HepG2 (cell line): Measurements from ENCODE around the gene HS3ST3B1. TPM values are rescaled to one million over a fixed set of nuclear protein-coding genes. Genes with fewer than 3 reads are reported as not detected.

ENCODE experiments used
- ATAD3A ChIP-seq: sonication (generic); formaldehyde crosslinking; IDR thresholded peaks from 2 replicates; pipeline ENCODE4 v1.4.0; 2020; ENCODE audit warnings: missing genetic modification reagents
- CHD2 ChIP-seq: IDR thresholded peaks from 2 replicates; pipeline ENCODE4 v1.6.1; 2011; ENCODE audit warnings: low read depth, low read length, improper control_type of control experiment
- DR1 ChIP-seq: sonication (generic); formaldehyde crosslinking; IDR thresholded peaks from 2 replicates; pipeline ENCODE4 v1.8.0; 2021; ENCODE audit warnings: mild to moderate bottlenecking, missing genetic modification reagents, inconsistent platforms
- ELF1 ChIP-seq: sonication (generic); formaldehyde crosslinking; IDR thresholded peaks from 2 replicates; pipeline ENCODE4 v1.4.0; 2020; ENCODE audit warnings: missing genetic modification reagents
- FOXA3 ChIP-seq: IDR thresholded peaks from 2 replicates; pipeline ENCODE4 v1.6.1; 2016; ENCODE audit warnings: missing genetic modification reagents, missing compliant biosample characterization
- GTF2F1 ChIP-seq: fragments of 150-350 bp; IDR thresholded peaks from 2 replicates; pipeline ENCODE4 v1.6.1; 2014; ENCODE audit warnings: low read length
- JUN ChIP-seq: sonication (generic); formaldehyde crosslinking; IDR thresholded peaks from 2 replicates; pipeline ENCODE4 v1.4.0; 2020; ENCODE audit warnings: mild to moderate bottlenecking, missing genetic modification reagents
- KDM2A ChIP-seq: sonication (generic); formaldehyde crosslinking; IDR thresholded peaks from 2 replicates; pipeline ENCODE4 v1.4.0; 2020; ENCODE audit warnings: low read depth, missing genetic modification reagents, borderline replicate concordance
- MZF1 ChIP-seq: sonication (generic); formaldehyde crosslinking; IDR thresholded peaks from 2 replicates; pipeline ENCODE4 v1.8.1; 2023; ENCODE audit warnings: mild to moderate bottlenecking, missing genetic modification reagents, borderline replicate concordance
- RFX1 ChIP-seq: fragments of 450-650 bp; IDR thresholded peaks from 2 replicates; pipeline ENCODE4 v1.6.1; 2017
- SAFB2 ChIP-seq: sonication (generic); formaldehyde crosslinking; IDR thresholded peaks from 2 replicates; pipeline ENCODE4 v1.5.1; 2020; ENCODE audit warnings: missing genetic modification reagents, low read depth, mild to moderate bottlenecking, borderline replicate concordance
- SCMH1 ChIP-seq: sonication (generic); formaldehyde crosslinking; IDR thresholded peaks from 2 replicates; pipeline ENCODE4 v1.9.0; 2021; ENCODE audit warnings: missing genetic modification reagents, mild to moderate bottlenecking, borderline replicate concordance
- SRY ChIP-seq: sonication (generic); formaldehyde crosslinking; IDR thresholded peaks from 2 replicates; pipeline ENCODE4 v1.8.0; 2022; ENCODE audit warnings: mild to moderate bottlenecking, missing genetic modification reagents
- TBX3 ChIP-seq: fragments of 450-650 bp; IDR thresholded peaks from 2 replicates; pipeline ENCODE4 v1.6.1; 2017; ENCODE audit warnings: antibody characterized with exemption, mild to moderate bottlenecking, inconsistent platforms, borderline replicate concordance
- WIZ ChIP-seq: sonication (generic); formaldehyde crosslinking; IDR thresholded peaks from 2 replicates; pipeline ENCODE4 v1.5.1; 2020; ENCODE audit warnings: mild to moderate bottlenecking, missing genetic modification reagents
- ZFP36L1 ChIP-seq: sonication (generic); formaldehyde crosslinking; IDR thresholded peaks from 2 replicates; pipeline ENCODE4 v1.8.0; 2022; ENCODE audit warnings: mild to moderate bottlenecking, missing genetic modification reagents, moderate library complexity
- ZMYM3 ChIP-seq: sonication (generic); formaldehyde crosslinking; IDR thresholded peaks from 2 replicates; pipeline ENCODE4 v1.5.1; 2020; ENCODE audit warnings: mild to moderate bottlenecking, missing genetic modification reagents
- ZNF180 ChIP-seq: sonication (generic); formaldehyde crosslinking; IDR thresholded peaks from 2 replicates; pipeline ENCODE4 v1.4.0; 2020; ENCODE audit warnings: low read depth, missing genetic modification reagents, borderline replicate concordance
- ZNF484 ChIP-seq: sonication (generic); formaldehyde crosslinking; IDR thresholded peaks from 2 replicates; pipeline ENCODE4 v1.5.1; 2020; ENCODE audit warnings: mild to moderate bottlenecking, low read depth, missing genetic modification reagents, borderline replicate concordance
- ZNF616 ChIP-seq: sonication (generic); formaldehyde crosslinking; IDR thresholded peaks from 2 replicates; pipeline ENCODE4 v1.5.0; 2020; ENCODE audit warnings: low read depth, mild to moderate bottlenecking, missing genetic modification reagents
- ZNF724P ChIP-seq: sonication (generic); formaldehyde crosslinking; IDR thresholded peaks from 2 replicates; pipeline ENCODE4 v1.8.0; 2022; ENCODE audit warnings: missing genetic modification reagents, borderline replicate concordance
- polyA plus RNA-seq, 8 experiments: library from polyadenylated mRNA; depleted of rRNA in 3 of 8; stranded (reverse) in 7 of 8; unstranded in 1 of 8; fragments of >200 nt; fragmentation: Illumina TruSeq in 4 of 8; extraction: Trizol in 4 of 8; gene quantifications; 2 replicates each; pipeline versions ENCODE4 v1.2.1 to v1.2.3, GENCODE V29; 2011 to 2016; ENCODE audit warnings: low read depth in 4 of 8, missing spikeins in 1 of 8, mixed read lengths in 1 of 8; ENCODE audit not compliant: insufficient read depth in 1 of 8
- total RNA-seq, 5 experiments: library from RNA; depleted of rRNA; stranded (reverse); fragments of >200 nt; fragmentation: Illumina TruSeq; extraction: Trizol; gene quantifications; 2 replicates each; pipeline ENCODE4 v1.2.3, GENCODE V29; 2016; ENCODE audit warnings: low read depth in 1 of 5
- TF ChIP-seq, protein P1 (sequence below): IDR thresholded peaks from 2 replicates; pipeline ENCODE4 v1.6.1; 2016; ENCODE audit warnings: mild to moderate bottlenecking, missing biosample characterization, missing genetic modification reagents
- TF ChIP-seq, protein P2 (sequence below): fragments of 450-650 bp; IDR thresholded peaks from 2 replicates; pipeline ENCODE4 v1.6.1; 2016
- TF ChIP-seq, protein P3 (sequence below): sonication (generic); formaldehyde crosslinking; IDR thresholded peaks from 2 replicates; pipeline ENCODE4 v1.4.0; 2020; ENCODE audit warnings: missing genetic modification reagents, mild to moderate bottlenecking, borderline replicate concordance

Gene HS3ST3B1
- total and polyA plus RNA-seq, 2 of the 13 experiments (the other 11 are each of a cell fraction or from before 2014, with no cell fraction given): 15.7 to 39.5 TPM

- TF ChIP-seq KDM2A (CRISPR knock-in tag) (peak; percentile 46; the same call in 1 of the 2 replicates), ZFP36L1 (CRISPR knock-in tag) (peak; percentile 80; the same call in 1 of the 2 replicates), SCMH1 (CRISPR knock-in tag) (no peak), ZMYM3 (CRISPR knock-in tag) (peak; percentile 62; the same call in 1 of the 2 replicates), ZNF180 (CRISPR knock-in tag) (no peak), WIZ (CRISPR knock-in tag) (no peak), ZNF616 (CRISPR knock-in tag) (no peak), ZNF724P (CRISPR knock-in tag) (0 out of 2 replicates have a peak, but pooled peaks have one; percentile 30), GTF2F1 (no peak; the same call in 1 of the 2 replicates), FOXA3 (CRISPR knock-in tag) (peak; percentile 89), TBX3 (peak; percentile 76; the same call in 1 of the 2 replicates), ELF1 (CRISPR knock-in tag) (peak; percentile 18; the same call in 1 of the 2 replicates), ZNF484 (CRISPR knock-in tag) (no peak), DR1 (CRISPR knock-in tag) (peak; percentile 78; the same call in 1 of the 2 replicates), CHD2 (peak; percentile 70; the same call in 1 of the 2 replicates), MZF1 (CRISPR knock-in tag) (no peak), SRY (CRISPR knock-in tag) (peak; percentile 33; the same call in 1 of the 2 replicates), SAFB2 (no peak), RFX1 (no peak), JUN (peak; percentile 68; the same call in 1 of the 2 replicates), ATAD3A (CRISPR knock-in tag) (no peak; the same call in 1 of the 2 replicates)
- TF ChIP-seq, protein P1, sequence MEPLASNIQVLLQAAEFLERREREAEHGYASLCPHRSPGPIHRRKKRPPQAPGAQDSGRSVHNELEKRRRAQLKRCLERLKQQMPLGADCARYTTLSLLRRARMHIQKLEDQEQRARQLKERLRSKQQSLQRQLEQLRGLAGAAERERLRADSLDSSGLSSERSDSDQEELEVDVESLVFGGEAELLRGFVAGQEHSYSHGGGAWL (CRISPR knock-in tag): peak; percentile 52; the same call in 1 of the 2 replicates
- TF ChIP-seq, protein P2, sequence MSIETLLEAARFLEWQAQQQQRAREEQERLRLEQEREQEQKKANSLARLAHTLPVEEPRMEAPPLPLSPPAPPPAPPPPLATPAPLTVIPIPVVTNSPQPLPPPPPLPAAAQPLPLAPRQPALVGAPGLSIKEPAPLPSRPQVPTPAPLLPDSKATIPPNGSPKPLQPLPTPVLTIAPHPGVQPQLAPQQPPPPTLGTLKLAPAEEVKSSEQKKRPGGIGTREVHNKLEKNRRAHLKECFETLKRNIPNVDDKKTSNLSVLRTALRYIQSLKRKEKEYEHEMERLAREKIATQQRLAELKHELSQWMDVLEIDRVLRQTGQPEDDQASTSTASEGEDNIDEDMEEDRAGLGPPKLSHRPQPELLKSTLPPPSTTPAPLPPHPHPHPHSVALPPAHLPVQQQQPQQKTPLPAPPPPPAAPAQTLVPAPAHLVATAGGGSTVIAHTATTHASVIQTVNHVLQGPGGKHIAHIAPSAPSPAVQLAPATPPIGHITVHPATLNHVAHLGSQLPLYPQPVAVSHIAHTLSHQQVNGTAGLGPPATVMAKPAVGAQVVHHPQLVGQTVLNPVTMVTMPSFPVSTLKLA: 0 out of 2 replicates have a peak, but pooled peaks have one; percentile 2
- TF ChIP-seq, protein P3, sequence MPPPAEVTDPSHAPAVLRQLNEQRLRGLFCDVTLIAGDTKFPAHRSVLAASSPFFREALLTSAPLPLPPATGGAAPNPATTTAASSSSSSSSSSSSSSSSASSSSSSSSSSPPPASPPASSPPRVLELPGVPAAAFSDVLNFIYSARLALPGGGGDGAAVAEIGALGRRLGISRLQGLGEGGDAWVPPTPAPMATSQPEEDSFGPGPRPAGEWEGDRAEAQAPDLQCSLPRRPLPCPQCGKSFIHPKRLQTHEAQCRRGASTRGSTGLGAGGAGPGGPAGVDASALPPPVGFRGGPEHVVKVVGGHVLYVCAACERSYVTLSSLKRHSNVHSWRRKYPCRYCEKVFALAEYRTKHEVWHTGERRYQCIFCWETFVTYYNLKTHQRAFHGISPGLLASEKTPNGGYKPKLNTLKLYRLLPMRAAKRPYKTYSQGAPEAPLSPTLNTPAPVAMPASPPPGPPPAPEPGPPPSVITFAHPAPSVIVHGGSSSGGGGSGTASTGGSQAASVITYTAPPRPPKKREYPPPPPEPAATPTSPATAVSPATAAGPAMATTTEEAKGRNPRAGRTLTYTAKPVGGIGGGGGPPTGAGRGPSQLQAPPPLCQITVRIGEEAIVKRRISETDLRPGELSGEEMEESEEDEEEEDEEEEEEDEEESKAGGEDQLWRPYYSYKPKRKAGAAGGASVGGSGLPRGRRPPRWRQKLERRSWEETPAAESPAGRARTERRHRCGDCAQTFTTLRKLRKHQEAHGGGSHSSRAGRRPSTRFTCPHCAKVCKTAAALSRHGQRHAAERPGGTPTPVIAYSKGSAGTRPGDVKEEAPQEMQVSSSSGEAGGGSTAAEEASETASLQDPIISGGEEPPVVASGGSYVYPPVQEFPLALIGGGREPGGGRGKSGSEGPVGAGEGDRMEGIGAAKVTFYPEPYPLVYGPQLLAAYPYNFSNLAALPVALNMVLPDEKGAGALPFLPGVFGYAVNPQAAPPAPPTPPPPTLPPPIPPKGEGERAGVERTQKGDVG: peak; percentile 73; the same call in 1 of the 2 replicates
These were observed 72.2 kb downstream of the HS3ST3B1 start (continued) for GRCh38 chr17:14372905-14373613.
